Fibroblast of peridontal ligament (primary cell): ENCODE measurements around the gene HYKK.
"Not testable (repeated sequence)": the region's sequence is repeated elsewhere in the genome, so short reads cannot be mapped to it uniquely, and the experiment has no call there.

Source experiments
- DNase-seq: peaks from one replicate; pipeline ENCODE4 v3.0.0-alpha.2; 2010; ENCODE audit errors: extremely low read depth

HYKK gene, protein sequence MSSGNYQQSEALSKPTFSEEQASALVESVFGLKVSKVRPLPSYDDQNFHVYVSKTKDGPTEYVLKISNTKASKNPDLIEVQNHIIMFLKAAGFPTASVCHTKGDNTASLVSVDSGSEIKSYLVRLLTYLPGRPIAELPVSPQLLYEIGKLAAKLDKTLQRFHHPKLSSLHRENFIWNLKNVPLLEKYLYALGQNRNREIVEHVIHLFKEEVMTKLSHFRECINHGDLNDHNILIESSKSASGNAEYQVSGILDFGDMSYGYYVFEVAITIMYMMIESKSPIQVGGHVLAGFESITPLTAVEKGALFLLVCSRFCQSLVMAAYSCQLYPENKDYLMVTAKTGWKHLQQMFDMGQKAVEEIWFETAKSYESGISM

DNA sequence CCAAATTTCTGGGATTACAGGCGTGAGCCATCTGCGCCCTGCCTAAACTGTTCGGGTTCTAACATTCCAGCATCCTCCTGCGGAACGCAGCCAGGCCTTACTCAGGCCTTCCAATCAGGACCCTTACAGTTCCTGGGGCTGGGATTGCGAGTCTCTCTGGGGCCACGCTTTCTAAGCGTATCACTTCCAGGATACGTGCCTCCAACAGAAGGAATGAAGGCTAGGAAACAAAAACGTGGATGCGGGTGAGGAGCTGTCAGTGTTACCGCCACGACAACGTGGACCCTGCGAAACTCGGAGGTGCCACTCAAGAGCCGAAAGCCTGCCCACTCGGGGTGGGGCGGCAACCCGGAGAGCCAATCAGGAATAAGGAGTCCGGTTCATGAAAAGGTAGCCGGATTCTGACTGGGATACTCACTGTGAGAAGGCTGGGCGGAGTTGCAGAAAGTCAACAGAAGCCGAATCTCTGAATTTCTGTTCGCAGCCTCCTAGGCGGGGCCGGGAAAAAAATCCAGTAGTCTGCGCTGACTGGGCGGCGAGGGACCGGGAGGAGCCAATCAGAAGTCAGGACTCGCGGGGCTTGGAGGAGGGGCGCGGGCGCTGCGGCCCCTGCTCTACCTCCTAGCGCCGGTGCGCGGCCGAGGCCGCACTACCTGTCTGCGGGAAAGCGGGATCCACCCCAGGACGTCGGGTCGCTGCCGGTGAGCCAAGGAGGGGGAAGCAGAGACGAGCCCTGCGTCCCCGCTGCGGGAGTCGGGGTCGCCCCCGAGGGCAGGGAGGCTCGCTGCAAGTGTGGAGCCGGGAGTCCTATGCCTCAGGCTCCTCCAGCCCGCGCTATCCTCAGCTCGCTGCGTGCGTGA is at the start of gene HYKK:
TSS of gene HYKK (plus strand) at position 607 of the 860 bp plus-strand sequence. CDS start 5,512 bp downstream, outside the sequence.
- peak; percentile 96 for DNase-seq

GRCh38 chr15:78460737-78461136 is 46.6 kb upstream of the HYKK start:
- DNase-seq, result no peak

DNA sequence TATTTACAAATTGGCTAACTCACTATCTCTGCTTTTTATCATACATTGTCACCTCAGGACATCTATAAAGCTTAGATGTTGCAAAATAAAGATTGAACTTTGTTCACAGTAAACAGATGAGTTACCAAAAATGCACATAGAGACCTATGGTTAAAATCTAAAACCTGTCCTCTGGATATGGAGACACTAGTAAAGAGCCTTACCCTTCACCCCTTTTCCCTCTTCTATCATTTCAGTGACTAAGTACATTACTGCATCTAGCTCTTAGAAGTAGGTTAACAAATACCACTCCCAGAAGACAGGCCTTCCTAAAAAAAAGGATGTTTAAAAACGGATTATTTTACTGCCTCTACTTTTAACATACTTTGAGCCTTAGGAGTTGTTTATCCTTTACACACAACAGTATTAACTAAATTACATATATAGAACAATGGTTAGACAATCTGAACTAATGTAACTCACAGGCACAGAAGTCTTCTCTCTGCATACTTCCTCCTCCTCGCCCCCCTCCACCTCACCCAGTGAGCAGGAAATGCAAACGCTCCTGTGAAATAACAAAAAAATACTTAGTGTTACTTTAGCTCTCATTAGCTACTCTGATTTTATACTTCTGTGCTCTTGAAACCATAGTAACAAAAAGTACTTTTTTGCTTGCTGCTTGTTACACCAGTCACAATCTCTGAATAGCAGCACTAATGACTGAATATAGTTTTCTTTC is 46.0 kb upstream of the HYKK start:
- no peak for DNase-seq

- DNase-seq, result no peak
Observed at GRCh38 chr15:78469031-78469430, 38.3 kb upstream of the HYKK start.

DNA sequence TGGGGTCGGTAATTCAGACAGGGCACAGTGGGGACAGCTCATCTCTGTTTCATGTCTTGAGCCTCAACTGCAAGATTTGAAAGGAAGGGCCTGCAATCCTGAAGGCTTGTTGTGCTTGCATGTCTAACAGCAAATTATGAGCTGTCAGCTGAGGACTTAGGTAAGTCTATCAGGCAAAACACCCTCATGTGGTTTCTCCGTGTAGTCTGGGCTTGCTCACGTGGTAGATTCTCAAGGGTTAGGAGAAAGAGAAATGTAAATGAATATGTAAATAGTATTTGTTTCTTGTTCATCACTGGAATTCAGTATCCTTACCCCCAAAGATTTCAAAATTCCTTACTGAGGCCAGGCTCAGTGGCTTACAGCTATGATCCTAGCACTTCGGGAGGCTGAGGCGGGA is 30.1 kb upstream of the HYKK start:
- DNase-seq, result no peak

DNA sequence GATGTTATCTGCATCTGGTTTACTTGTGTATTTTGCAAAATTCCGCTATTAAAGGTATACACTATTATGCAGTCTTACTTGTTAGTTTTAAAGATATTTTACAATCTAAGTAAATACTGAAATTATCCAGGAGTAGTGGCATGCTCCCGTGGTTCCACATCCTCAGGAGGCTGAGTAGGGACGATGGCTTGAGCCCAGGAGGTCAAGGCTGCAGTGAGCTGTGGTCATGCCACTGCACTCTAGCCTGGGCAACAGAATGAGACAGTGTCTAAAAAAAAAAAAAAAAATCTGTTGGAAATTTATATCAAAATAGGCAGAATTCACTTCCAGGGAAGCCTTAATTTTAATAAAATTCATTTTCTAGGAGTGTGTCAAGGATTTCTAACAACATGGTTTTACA is 27.7 kb upstream of the HYKK start:
- no peak for DNase-seq

DNA sequence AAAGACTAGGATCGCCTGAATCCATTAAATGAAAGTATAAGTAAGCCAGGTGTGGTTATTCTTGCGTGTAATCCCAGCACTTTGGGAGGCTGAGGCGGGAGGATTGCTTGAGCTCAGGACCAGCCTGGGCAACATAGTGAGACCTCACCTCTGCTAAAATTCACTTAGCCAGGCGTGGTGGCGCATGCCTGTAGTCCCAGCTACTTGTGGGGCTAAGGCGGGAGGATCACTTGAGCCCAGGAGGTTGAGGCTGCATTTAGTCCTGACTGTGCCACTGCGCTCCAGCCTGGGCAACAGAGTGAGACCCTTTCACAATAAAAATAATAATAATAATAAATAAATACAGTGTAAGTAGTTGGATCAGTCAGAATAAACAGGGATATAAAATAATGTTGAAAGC is 25.5 kb upstream of the HYKK start:
- no peak for DNase-seq

GRCh38 chr15:78492872-78493271 is 14.5 kb upstream of the HYKK start:
- peak; percentile 25 for DNase-seq

- DNase-seq, result no peak
Observed at GRCh38 chr15:78501857-78502256, 5.5 kb upstream of the HYKK start.

DNA sequence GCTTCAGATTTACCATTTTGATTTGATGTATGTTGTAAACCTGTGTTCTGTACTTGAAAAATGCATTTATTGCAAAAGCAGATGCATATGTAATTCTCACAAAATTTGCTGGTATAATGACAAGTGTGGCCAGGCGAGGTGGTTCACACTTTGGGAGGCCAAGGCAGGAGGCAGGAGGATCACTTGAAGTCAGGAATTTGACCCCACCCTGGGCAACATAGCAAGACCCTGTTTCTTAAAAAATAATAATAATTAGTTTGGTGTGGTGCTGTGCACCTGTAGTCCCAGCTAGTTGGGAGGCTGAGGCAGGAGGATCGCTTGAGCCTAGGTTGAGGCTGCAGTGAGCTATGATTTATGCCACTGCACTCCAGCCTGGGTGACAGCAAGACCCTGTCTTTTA is 4.7 kb upstream of the HYKK start:
- no peak for DNase-seq

GRCh38 chr15:78507831-78508160 is 419 bp downstream of the HYKK start:
- DNase-seq, result no peak

- DNase-seq, result no peak
Observed at GRCh38 chr15:78508272-78508671, 895 bp downstream of the HYKK start.

- no peak for DNase-seq
Observed at GRCh38 chr15:78509726-78510312, 2.4 kb downstream of the HYKK start.

- DNase-seq, result not testable (repeated sequence)
Observed at GRCh38 chr15:78520035-78520434, 12.7 kb downstream of the HYKK start.

- DNase-seq, result no peak
Observed at GRCh38 chr15:78524230-78524629, 16.9 kb downstream of the HYKK start.

DNA sequence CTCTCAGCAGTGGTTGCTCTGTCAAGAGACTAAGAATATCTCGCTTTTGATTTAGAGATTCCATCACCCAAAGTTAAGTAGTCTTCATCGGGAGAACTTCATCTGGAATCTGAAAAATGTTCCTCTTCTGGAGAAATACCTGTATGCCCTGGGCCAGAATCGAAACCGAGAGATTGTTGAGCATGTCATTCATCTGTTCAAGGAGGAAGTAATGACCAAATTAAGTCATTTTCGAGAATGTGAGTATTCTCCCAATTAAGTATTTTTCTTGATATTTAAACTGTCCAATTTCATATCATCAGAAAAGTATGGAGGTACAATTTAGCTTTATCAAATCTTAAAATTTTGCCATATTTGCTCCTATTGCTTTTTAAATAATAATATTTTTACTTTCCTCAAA is 19.9 kb downstream of the HYKK start:
- DNase-seq, result no peak

DNA sequence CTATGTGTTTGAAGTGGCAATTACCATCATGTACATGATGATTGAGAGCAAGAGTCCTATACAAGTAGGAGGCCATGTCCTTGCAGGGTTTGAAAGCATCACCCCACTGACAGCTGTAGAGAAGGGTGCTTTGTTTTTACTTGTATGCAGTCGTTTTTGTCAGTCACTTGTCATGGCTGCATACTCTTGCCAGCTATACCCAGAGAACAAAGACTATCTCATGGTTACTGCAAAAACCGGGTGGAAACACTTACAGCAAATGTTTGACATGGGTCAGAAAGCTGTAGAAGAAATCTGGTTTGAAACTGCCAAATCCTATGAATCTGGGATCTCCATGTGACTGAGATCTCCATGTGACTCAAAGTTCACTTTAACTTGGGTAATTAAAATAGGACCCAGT is 26.0 kb downstream of the HYKK start:
- no peak for DNase-seq

DNA sequence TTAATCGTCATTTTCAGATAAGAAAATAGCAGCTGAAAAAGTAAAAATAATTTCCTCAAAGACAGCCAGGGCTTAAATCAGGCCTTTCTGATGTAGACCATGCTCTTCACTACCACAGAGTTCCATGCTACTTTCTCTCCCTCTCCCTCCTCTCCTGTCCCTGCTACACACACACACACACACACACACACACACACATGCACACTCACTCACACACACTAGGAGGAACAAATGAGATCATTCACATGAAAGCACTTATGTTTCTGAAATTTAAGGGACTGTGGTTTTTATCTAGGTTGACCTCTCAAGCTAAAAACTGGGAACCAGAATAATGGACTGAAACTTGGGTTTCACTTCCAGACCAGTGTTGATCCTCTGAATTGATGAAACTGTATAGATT is 28.8 kb downstream of the HYKK start:
- DNase-seq, result peak; percentile 44

DNA sequence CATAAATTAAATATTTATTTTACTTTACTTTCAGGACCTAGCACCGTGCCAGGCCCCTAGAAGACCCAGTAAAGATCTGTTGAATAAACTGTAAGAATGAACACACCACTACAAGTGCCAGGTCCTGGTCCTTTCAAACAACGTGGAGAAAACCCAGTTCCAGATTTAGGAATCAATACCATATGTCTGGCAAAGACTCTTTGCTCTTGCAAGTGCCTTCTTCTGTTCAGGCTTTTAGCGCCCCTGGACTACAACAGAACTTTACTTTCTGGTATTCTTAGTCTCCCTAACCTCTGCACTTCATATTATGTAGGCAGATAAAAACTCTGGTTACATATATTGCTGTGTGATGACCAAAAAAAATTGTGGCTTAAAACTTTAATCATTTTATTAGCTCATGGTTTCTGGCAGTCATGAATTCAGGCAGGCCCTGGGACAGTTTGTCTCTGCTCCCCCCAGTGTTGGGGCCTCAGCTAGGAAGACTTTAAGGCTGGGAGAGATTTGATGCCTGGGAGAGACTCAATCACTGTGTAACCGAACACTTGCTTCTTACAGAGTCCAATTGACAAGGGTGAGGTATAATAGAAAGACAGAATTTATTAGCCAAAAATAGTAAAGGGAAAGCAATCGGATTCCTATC is 30.0 kb downstream of the HYKK start:
- peak; percentile 78 for DNase-seq

GRCh38 chr15:78538358-78538757 is 31.0 kb downstream of the HYKK start:
- no peak for DNase-seq

GRCh38 chr15:78539464-78540140 is 32.2 kb downstream of the HYKK start:
- not testable (repeated sequence) for DNase-seq
